Muscle of back (tissue), 11 donors: ENCODE data around the gene PSMA6. TPM values are rescaled to one million over a fixed set of nuclear protein-coding genes. Genes with fewer than 3 reads are reported as not detected.
"Not testable (repeated sequence)": the region's sequence is repeated elsewhere in the genome, so short reads cannot be mapped to it uniquely, and the experiment has no call there.

Experiments used
- DNase-seq, 3 donors: peaks; one replicate each; pipeline versions ENCODE4 v3.0.0 to v3.0.0-alpha.2; 2013
- polyA plus RNA-seq, 10 donors: library from polyadenylated mRNA; unstranded; fragments of 120-200 nt; gene quantifications; one replicate each; pipeline ENCODE4 v1.2.1, GENCODE V29; 2013; ENCODE audit not compliant: insufficient read length in 10 of 10

The PSMA6 gene
- polyA plus RNA-seq, 10 donors: 151 to 249 (median 192) TPM

- DNase-seq: no peak
These were observed 13.9 kb downstream of the PSMA6 start for GRCh38 chr14:35306114-35306513.

- no peak for DNase-seq
These were observed 25.6 kb downstream of the PSMA6 start for GRCh38 chr14:35317820-35318219.

GRCh38 chr14:35319509-35319908, 27.3 kb downstream of the PSMA6 start:
- DNase-seq: no peak

- DNase-seq: no peak
These were observed 28.3 kb downstream of the PSMA6 start for GRCh38 chr14:35320472-35320871.

GRCh38 chr14:35326375-35326774, 34.2 kb downstream of the PSMA6 start:
- no peak for DNase-seq

- DNase-seq: no peak
These were observed 39.7 kb downstream of the PSMA6 start for GRCh38 chr14:35331605-35332516.

GRCh38 chr14:35332517-35333263, 40.5 kb downstream of the PSMA6 start:
- DNase-seq: no peak

- no peak for DNase-seq
These were observed 41.1 kb downstream of the PSMA6 start for GRCh38 chr14:35333264-35333730.

GRCh38 chr14:35333797-35334743, 41.9 kb downstream of the PSMA6 start:
- DNase-seq: no peak

GRCh38 chr14:35335388-35336092, 43.4 kb downstream of the PSMA6 start:
- no peak for DNase-seq

- DNase-seq: not testable (repeated sequence)
These were observed 44.0 kb downstream of the PSMA6 start for GRCh38 chr14:35336171-35336493.

GRCh38 chr14:35336494-35337268, 44.5 kb downstream of the PSMA6 start:
- DNase-seq: peak; percentile 40 to 90 (median 77)

GRCh38 chr14:35337269-35338255, 45.4 kb downstream of the PSMA6 start:
- DNase-seq: no peak

GRCh38 chr14:35338731-35339405, 46.7 kb downstream of the PSMA6 start:
- DNase-seq: no peak

- DNase-seq: no peak
These were observed 47.7 kb downstream of the PSMA6 start for GRCh38 chr14:35339761-35340406.

- DNase-seq: no peak
These were observed 48.7 kb downstream of the PSMA6 start for GRCh38 chr14:35340616-35341453.

- no peak for DNase-seq
These were observed 49.2 kb downstream of the PSMA6 start for GRCh38 chr14:35341454-35341750.
